Hepatocyte (in vitro differentiated cells): ENCODE results near the gene PLSCR3.

Source experiments
- CTCF ChIP-seq: fragments of 200-600 bp; sonication (generic); IDR thresholded peaks from 2 replicates; pipeline ENCODE4 v1.5.1; 2016; ENCODE audit warnings: antibody characterized with exemption, mild to moderate bottlenecking; ENCODE audit not compliant: poor library complexity
- EZH2 ChIP-seq: fragments of 200-600 bp; sonication (generic); IDR thresholded peaks from 2 replicates; pipeline ENCODE4 v1.6.1; 2016; ENCODE audit warnings: antibody characterized with exemption, mild to moderate bottlenecking, borderline replicate concordance

GRCh38 chr17:7413346-7413985 lies 19.1 kb upstream of the PLSCR3 start:
- TF ChIP-seq CTCF, result no peak
- no peak for TF ChIP-seq EZH2
